ENCODE measurements around the gene OR6C70.
"Not testable (repeated sequence)": the region's sequence is repeated elsewhere in the genome, so short reads cannot be mapped to it uniquely, and the experiment has no call there.

OR6C70 gene

DNA sequence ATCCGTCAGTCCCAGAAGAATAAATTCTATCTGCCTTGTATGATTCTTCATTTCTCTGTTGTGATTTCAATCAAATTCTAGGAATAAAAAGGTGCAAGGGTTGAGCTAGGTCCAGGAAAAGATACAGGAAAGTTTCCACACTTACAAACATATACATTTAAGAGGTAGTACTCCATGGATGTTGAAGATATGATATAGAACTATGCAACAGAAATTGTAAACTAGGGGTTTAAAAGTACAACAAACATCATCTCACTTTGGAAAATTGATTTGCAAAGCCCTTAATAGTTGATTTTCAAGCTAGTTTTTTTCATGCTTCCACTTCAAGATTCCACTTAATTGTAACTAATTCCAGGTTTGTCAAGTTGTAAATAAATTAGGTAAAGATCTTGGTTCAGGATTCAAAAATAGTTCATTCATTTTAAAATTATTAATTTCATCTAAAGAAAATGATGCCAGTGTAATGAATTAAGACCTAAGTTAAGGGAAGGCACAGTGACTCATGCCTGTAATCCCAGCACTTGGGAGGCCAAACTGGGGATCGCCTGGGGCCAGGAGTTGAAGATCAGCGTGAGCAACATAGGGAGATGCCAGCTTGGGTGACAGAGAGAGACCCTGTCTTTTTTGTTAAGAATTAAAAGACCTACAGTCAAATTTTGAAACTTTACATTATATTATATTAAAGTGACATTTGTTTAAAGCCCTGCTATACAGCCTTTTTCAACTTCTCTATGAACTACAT is at the start of gene OR6C70:
Gene OR6C70 (minus strand): TSS at position 51 of the 742 bp plus-strand sequence. CDS start 0 bp downstream, at position 51.
- DNase-seq = no peak

DNA sequence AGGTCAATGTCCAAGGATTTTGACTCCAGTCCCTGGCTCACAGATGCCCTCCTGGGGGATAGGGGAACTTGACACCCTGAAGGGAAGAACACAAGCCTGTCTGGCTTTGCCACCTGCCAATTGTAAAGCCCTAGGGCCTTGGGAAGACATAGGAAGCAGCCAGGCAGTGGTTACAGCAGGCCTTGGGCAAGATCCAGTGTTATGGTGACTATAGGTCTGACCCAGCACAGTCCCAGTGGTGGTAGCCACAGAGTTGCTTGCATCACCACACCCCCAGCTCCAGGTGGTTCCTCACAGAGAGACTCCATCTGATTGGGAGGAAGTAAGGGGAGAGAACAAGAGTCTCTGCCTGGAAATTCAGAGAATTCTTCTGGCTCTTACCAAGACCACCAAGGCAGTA is 46.5 kb upstream of the OR6C70 start:
- no peak for DNase-seq

DNA sequence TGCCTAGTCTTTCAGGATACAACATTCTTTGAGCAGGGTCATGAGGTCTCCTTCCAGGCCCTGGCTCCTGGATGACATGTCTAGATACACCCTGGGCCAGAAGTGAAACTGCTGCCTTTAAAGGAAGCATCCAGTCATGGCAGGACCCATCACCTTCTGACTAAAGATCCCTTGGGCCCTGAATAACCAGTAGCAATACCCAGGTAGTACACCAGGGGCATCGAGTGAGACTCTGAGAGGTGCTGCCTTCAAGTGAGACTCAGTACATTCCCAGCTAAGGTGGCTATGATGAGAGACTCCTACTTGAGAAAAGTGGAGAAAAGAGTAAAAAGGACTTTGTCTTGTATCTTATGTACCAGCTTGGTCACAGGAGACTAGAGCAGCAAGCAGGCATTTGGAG is 45.8 kb upstream of the OR6C70 start:
- DNase-seq = no peak

DNA sequence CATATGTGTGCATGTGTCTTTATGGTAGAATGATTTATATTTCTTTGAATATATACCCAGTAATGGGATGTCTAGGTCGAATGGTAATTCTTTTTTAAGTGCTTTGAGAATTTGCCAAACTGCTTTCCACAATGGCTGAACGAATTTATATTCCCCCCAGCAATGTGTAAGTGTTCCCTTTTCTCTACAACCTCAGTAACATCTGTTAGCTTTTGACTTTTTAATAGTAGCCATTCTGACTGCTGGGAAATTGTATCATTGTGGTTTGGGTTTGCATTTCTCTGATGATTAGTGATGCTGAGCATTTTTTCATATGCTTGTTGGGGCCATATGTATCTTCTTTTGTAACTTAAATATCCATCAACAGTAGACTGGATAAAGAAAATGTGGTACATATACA is 31.7 kb upstream of the OR6C70 start:
- DNase-seq = no peak

DNA sequence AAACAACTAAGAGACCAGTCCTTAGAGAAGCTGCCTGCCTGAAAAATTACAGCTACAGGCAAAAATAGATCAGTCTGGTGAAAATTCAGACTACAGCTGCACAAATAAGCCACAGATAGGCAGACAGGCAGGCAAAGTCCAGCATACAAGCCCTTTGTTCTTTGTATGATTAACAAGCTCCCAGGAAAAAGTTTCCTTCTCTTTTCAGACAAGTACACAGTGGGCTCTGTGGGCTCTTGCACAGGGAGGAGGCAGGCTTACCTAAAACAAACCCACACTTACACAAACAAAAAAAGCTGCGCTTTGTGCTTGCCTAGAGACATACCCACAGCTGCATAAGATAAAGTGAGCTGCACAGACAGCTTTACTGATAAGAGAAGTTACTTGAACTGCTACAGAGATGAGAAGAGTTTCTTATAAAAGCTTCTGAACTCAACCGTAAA is 29.9 kb upstream of the OR6C70 start:
- DNase-seq = peak; percentile 11

DNA sequence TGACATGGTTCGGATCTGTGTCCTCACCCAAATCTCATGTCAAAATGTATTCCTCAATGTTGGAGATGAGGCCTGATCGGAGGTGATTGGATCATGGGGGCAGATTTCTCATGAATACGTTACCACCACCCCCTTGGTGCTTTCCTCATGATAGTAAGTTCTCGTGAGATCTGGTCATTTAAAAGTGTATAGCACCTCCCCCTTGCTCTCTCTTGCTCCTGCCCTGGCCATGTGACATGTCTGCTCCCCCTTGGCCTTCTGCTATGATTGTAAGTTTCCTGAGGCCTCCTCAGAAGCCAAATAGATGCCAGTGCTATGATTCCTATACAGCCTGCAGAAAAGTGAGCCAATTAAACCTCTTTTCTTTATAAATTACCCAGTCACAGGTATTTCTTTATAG is 29.3 kb upstream of the OR6C70 start:
- DNase-seq = no peak

DNA sequence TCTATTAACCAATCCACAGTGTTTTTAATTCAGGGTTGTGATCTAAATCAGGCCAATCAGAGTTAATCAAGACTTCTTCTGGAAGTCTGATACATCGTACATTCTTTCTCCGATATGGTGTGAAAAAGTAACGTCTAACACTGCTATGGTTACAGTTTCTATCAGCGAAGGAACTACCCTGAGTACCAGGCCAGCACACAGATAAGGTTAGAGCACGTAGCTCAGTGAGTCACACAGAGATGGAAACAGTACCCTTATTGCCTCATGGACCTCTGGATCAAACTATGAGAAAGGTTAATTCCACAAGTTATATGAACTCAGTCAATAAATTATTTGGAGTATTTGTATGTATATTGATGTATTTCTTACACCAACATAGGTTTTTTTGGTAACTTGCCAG is 25.6 kb upstream of the OR6C70 start:
- DNase-seq = no peak

DNA sequence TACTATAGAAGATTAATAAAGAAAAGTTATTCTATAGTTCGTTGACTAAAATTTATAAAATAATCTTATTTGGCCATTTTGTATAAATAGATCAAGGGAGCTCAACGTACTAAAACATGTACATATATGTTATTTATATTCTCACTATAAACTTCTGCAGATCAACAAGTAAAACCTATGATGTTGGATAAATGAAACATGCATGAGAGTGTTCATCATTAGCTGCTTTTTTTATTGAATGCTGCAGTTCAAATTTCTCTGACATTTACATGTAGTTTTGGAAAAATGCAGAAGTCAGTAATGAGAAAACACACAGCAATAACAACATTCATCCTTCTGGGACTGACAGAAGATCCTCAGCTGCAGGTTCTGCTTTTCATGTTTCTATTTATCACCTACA is 22.1 kb upstream of the OR6C70 start, which contains the start of gene OR6C68:
Gene OR6C68 (plus strand): TSS at position 301 of the 400 bp plus-strand sequence. CDS start 0 bp downstream, at position 301.
- no peak for DNase-seq

DNA sequence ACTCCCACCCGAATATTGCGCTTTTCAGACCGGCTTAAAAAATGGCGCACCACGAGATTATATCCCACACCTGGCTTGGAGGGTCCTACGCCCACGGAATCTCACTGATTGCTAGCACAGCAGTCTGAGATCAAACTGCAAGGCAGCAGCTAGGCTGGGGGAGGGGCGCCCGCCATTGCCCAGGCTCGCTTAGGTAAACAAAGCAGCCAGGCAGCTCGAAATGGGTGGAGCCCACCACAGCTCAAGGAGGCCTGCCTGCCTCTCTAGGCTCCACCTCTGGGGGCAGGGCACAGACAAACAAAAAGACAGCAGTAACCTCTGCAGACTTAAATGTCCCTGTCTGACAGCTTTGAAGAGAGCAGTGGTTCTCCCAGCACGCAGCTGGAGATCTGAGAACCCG is 14.3 kb upstream of the OR6C70 start:
- DNase-seq = not testable (repeated sequence)

DNA sequence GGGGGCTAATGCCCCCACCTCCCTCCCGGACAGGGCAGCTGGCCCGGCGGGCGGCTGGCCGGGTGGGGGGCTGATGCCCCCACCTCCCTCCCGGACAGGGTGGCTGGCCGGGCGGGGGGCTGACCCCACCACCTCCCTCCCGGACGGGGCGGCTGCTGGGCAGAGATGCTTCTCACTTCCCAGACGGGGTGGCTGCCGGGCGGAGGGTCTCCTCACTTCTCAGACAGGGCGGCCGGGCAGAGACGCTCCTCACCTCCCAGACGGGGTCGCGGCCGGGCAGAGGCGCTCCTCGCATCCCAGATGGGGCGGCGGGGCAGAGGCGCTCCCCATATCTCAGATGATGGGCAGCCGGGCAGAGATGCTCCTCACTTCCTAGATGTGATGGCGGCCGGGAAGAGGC is 9.2 kb upstream of the OR6C70 start:
- DNase-seq = not testable (repeated sequence)

DNA sequence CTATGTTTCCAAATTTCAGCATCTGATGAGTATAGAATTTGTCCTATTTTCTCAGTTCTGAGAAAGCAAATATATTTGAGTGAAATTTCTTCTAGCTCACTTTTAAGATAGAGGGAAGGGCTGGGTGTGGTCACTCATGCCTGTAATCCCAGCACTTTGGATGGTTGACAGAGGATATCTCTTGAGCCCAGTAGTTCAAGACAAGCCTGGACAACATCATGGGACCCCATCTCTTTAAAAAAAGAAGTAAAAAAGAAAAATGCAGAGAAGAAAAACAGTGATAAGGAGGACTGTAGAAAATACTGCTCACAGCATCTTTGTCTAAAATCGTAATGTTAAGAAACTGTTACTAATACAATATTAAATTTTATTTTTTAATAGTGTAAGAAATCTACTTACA is 2.3 kb upstream of the OR6C70 start:
- no peak for DNase-seq

DNA sequence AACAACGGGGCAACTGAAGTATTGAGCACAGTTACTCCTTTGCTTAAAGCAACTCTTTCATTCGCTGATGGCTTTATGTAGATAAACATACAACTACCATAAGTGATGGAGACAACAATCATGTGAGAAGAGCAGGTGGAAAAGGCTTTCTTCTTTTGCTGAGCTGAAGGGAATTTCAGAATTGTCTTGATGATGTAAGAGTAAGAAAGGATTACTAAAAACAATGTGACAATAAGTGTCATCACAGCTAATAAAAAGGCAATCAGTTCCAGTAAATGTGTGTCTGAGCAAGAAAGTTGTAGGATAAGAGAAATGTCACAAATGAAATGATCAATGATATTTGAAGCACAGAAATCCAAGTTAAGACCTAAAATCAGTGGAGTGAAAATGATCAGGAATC is 647 bp downstream of the OR6C70 start:
- DNase-seq = no peak

DNA sequence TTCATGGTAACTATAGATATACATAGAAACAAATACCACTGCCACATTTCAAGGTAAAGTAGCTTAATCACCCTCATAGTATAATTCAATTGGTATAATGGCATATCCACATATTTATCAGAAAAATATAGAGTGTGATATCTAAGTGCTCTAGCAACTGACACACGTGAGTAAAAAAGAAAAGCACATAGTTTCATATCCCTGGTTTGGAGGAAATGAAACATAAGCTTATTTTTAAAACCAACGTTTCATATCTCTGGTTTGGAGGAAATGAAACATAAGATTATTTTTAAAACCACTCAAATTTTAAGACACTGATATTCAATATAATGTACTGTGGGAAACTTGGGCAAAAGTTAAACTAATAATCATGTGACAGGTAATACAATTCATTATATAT is 2.1 kb downstream of the OR6C70 start:
- no peak for DNase-seq

DNA sequence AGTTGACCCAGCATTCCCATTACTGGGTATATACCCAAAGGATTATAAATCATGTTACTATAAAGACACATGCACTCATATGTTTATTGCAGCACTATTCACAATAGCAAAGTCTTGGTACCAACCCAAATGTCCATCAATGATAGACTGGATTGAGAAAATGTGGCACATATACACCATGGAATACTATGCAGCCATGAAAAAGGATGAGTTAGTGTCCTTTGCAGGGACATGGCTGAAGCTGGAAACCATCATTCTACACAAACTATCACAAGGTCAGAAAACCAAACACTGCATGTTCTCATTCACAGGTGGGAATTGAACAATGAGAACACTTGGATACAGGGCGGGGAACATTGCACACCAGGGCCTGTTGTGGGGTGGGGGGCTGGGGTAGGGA is 5.0 kb downstream of the OR6C70 start:
- not testable (repeated sequence) for DNase-seq

DNA sequence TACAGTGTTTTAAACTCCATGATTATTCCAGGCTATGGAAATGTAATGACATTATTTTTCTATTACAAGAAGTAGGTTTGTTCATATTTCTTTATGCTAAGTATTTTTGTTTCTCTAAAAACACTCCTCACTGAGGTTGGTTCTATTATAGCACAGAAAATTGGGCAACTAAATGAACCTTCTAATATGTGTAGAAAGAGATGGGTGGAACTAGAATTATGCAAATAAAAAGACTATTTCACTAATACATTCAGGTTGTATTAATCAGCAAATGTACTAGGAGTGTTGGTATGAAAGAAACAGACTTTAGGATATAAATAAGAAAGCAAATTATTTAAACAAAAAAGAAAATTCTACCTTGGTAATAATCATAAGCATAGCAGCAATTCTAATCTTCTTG is 21.1 kb downstream of the OR6C70 start:
- DNase-seq = no peak

DNA sequence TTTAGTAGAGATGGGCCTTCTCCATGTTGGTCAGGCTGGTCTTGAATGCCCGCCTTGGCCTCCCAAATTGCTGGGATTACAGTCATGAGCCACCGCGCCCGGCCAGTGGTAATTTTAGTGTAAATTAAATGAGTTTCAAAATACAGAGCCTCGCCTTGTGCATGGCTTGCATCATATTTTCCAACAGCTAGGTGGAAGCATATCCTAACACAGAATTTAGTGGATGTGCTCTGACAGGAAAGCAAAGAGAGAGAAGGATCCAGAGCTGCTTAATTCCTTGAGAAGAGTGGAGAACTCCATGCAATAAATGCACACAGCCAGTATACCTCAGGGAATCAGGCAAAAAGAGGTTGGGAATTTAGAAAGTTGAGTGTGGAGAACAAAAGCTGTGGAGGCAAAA is 23.6 kb downstream of the OR6C70 start:
- no peak for DNase-seq

DNA sequence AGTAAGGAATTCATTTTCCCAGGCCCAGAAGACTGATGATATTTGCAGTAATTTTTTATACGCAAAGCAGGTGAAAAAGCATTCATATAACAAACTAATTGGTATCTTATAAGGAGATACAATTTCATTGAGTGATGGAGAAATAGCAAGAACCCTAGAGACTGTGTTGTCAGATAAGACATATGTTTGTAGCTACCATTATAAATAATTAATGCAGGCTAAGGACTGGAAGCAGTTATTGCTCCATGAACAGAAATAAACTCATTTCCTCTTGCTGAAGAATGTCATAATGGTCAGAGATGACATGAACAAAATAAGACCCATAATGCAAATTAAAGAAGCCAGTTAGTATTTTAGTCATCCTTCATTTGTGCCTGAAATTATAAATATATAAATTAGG is 24.6 kb downstream of the OR6C70 start:
- no peak for DNase-seq

DNA sequence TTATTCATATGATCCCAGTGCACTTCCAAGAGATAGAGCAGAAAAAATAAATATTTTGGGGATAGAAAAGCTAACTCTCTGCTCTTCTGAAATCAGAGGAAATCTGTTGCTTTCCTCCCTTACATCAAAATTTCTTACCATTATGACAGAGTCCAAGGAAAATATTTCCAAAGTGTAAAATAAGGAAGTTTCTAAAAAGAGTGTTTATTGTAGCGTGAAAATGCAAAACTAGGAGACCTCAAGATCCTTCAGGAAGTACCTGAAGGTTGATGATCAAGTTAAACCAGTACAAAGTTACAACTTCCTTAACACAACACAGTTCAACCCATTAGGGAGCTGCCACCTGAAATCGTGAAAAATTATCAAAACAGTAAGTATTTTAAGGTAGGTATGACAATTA is 26.2 kb downstream of the OR6C70 start, which contains the start of gene OR6C2:
Gene OR6C2 (plus strand): TSS at position 301 of the 400 bp plus-strand sequence. CDS start 8,138 bp downstream, outside the sequence.
- DNase-seq = no peak

DNA sequence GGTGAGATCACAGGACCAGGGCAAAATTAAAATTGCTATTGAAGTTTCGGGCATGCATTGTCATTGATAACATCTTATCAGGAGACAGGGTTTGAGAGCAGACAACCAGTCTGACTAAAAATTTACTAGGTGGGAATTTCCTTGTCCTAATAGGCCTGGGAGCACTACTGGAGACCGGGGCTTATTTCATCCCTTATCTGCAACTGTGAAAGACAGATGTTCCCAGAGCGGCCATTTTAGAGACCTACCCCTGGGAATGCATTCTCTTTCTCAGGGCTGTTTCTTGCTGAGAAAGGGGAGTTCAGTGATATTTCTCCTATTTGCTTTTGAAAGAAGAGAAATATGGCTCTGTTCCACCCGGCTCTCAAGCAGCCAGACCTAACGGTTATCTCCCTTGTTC is 28.7 kb downstream of the OR6C70 start:
- not testable (repeated sequence) for DNase-seq

DNA sequence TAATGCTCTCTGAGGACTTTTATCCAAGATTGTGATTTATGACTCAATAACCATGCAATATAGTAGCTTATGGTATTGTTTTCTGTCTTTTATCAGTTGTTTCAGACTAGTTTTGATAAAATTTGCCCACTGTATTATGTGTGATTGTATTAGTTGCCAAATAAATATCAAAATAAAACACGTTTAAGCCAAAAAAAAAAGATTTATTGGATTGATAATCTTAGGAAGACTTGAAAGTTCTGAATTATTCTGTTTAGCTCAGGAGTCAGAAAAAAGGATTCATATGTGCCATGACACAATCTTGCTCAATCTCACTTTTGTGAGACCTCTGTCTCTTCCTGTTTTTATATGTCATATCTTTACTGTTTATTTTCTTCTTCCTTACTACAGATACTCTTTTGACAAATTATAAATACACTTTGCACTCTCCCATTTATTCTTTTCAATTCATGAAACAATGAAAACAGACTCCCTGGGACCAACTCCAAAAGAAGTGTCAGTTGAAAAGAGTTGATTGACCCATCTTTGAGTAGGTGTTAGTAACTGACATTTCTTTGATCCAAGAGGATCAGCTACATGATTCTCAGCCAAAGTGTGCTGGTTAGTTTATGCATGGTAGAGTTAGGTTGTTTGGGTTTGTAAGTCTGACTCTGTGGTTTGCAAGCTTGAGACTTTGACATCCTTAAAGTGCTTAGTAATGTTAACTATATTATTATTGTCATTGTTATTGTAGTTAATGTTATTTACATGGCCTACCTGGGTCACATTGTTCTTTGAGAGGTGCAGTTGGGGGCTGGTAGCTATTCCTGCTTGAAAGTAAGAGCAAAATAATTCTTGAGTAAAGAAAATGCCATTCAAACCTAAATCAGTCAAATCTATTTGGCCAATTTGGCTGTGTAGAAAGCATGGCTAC is 41.4 kb downstream of the OR6C70 start:
- DNase-seq = no peak

DNA sequence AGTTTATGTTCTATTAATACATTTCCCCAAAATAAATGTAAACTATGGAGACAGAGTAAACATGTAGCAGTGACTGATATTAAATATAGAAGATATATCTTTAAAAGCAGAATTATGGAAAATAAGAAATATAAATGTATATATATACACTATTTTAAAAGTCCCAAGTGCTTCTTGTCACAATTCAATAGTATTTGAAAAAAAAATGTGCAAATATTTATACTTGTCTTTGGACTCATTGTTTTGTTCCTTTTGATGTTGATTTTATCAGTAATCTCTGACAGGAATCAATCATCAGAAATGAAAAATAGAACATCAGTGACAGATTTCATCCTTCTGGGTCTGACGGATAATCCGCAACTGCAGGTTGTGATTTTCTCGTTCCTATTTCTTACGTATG is 44.0 kb downstream of the OR6C70 start, which contains the start of gene OR6C76:
Gene OR6C76 (plus strand): TSS at position 301 of the 400 bp plus-strand sequence. CDS start 0 bp downstream, at position 301.
- DNase-seq = no peak

DNA sequence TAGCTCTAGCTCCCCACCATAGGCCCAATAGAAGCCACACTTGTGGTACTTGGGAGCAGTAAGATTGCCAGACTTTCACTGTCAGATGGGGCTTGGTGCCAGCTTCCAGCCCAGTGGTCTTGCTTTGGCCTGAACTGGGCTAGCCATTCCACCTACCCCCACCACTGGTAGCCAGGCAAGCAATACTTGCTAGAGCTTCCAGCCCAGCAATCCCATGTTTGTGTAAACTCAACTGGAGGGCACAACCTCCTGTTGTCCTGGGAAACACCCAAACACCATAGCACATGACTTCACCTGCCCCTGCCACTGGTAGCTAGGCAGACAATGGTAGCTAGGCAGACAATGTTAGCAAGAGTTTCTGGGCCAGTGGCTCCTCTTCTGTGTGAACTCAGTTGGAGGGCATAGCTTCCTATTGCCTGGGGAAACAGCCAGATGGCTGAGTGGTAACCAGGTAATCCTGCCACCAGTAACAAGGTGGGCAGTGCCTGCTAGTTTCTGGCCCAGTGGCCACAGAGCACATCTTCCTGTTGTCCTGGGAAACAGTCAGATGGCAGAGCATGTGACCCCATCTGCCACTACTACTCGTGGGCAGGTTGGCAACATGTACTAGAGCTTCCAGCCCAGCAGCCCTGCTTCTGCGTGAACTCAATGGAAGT is 49.5 kb downstream of the OR6C70 start:
- no peak for DNase-seq

All from eye (tissue), 1 donor.